IgD-negative memory B cell (primary cell): ENCODE results near the gene ESYT3. TPM values are rescaled to one million over a fixed set of nuclear protein-coding genes. Genes with fewer than 3 reads are reported as not detected.
A peak's percentile ranks its signal among the peaks of the same experiment; 100 is the strongest.
"Not testable (repeated sequence)": the region's sequence is repeated elsewhere in the genome, so short reads cannot be mapped to it uniquely, and the experiment has no call there.

Experiments
- H3K27ac Mint-ChIP-seq, 3 donors: one replicate each; pipeline ENCODE4 v1.8.0; 2020 to 2022; ENCODE audit warnings: mild to moderate bottlenecking in 3 of 3, mixed read lengths in 3 of 3, moderate library complexity in 1 of 3
- H3K27me3 Mint-ChIP-seq: one replicate; pipeline ENCODE4 v1.8.0; 2021; ENCODE audit warnings: mixed read lengths
- H3K36me3 Mint-ChIP-seq: one replicate; pipeline ENCODE4 v1.8.0; 2020; ENCODE audit warnings: mild to moderate bottlenecking, mixed read lengths
- H3K4me1 Mint-ChIP-seq, 3 donors: one replicate each; pipeline ENCODE4 v1.8.0; 2020 to 2022; ENCODE audit warnings: mixed read lengths in 3 of 3, mild to moderate bottlenecking in 1 of 3
- H3K4me3 Mint-ChIP-seq, 4 donors: one replicate each; pipeline ENCODE4 v1.8.0; 2020 to 2022; ENCODE audit warnings: mild to moderate bottlenecking in 4 of 4, mixed read lengths in 4 of 4, moderate library complexity in 3 of 4
- H3K9me3 Mint-ChIP-seq, 3 donors: one replicate each; pipeline ENCODE4 v1.8.0; 2020 to 2021; ENCODE audit warnings: mixed read lengths in 3 of 3, mild to moderate bottlenecking in 1 of 3
- polyA plus RNA-seq: library from polyadenylated mRNA; unstranded; fragments of 300-500 nt; fragmentation: Illumina TruSeq; gene quantifications from one replicate; pipeline ENCODE4 v1.2.3, GENCODE V29; 2021

ESYT3 gene
- polyA plus RNA-seq, 1 donor from 2014 or later, result 0.05 TPM

DNA sequence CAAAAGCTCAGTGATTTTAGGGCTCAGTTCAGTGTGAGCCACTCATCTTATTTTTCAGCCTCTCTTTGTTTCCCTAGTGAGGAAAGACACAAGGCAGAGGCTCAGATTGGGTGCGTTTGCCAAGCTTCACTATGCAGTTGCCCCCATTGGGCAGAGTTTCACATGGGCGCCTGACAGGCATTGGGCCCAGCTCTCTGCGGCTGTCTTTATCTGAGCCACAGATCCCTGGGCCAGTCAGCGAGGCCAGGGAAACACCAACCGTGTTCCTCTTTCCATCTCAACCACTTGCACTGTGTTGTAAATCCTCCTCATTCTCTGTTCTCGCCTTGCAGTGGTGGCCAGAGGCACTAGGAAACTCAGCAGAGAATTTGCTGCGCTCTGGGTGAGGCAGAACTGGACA lies 10.8 kb downstream of the ESYT3 start:
- no peaks in the 10 kb centered on the region for H3K36me3 Mint-ChIP-seq
- no peaks in the 10 kb centered on the region for H3K9me3 Mint-ChIP-seq
- H3K4me3 Mint-ChIP-seq, result no peak overlapping the region
- H3K4me1 Mint-ChIP-seq, result no peaks in the 10 kb centered on the region
- no peak overlapping the region for H3K27ac Mint-ChIP-seq
- peaks cover 8% of the 10 kb centered on the region for H3K27me3 Mint-ChIP-seq

DNA sequence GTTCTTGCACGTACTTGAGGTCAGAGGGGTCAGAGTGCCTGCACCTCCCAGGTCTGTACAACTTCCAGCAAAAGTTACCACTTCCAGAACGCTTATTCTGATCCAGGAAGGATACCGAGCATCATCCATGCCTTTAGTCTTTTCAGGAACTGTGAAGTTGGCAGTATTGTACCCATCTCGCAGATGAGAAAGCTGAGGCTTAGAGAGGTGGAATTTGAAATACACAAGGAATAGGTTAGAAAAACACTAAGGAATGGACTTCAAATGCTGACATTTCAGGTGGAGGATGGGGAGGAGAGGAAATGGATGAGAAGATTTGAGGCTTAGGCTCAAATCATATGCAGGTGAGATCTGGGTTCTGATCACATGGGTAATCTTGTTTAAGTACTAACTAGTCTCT lies 11.2 kb downstream of the ESYT3 start:
- Mint-ChIP-seq H3K36me3 (no peaks in the 10 kb centered on the region), H3K4me3 (no peak overlapping the region), H3K4me1 (no peaks in the 10 kb centered on the region), H3K27me3 (peaks cover 4% of the 10 kb centered on the region), H3K9me3 (no peaks in the 10 kb centered on the region), H3K27ac (no peak overlapping the region)

- H3K9me3 Mint-ChIP-seq, result no peaks in the 10 kb centered on the region
- H3K27me3 Mint-ChIP-seq, result peaks cover 4% of the 10 kb centered on the region
- peaks cover 1% of the 10 kb centered on the region for H3K36me3 Mint-ChIP-seq
- H3K27ac Mint-ChIP-seq, result no peak overlapping the region
- H3K4me3 Mint-ChIP-seq, result no peak overlapping the region
- no peaks in the 10 kb centered on the region for H3K4me1 Mint-ChIP-seq
Measured at GRCh38 chr3:138448631-138449030, 14.2 kb downstream of the ESYT3 start.

DNA sequence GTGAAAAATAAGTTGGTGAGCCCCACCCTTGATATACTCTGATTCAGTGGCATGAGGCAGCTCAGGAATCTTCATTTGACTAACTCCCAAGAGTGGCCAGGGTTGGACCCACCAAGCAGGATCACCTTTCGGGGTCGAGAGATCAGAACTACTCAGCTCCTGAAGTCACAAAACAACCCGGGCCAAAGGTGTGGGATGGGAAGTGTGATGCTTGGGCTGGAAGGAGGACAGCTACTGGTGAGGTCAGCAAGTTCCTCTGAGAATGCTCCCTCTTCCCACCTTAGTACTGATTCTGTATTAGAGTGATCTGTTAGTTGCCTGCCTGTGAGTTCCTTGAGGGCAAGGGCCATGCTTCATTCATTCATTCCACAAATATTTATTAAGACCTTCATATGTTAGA lies 15.1 kb downstream of the ESYT3 start:
- Mint-ChIP-seq H3K27ac (no peak overlapping the region), H3K4me1 (no peaks in the 10 kb centered on the region)

GRCh38 chr3:138450181-138450580 lies 15.8 kb downstream of the ESYT3 start:
- H3K27me3 Mint-ChIP-seq, result peaks cover 10% of the 10 kb centered on the region
- H3K9me3 Mint-ChIP-seq, result no peaks in the 10 kb centered on the region
- H3K27ac Mint-ChIP-seq, result no peak overlapping the region
- no peaks in the 10 kb centered on the region for H3K4me1 Mint-ChIP-seq
- H3K36me3 Mint-ChIP-seq, result peaks cover 1% of the 10 kb centered on the region
- H3K4me3 Mint-ChIP-seq, result no peak overlapping the region

More for the DNA sequence above, 15.1 kb downstream of the ESYT3 start:
- no peaks in the 10 kb centered on the region for H3K9me3 Mint-ChIP-seq
- peaks cover 1% of the 10 kb centered on the region for H3K36me3 Mint-ChIP-seq
- H3K27me3 Mint-ChIP-seq, result peaks cover 6% of the 10 kb centered on the region
- no peak overlapping the region for H3K4me3 Mint-ChIP-seq

DNA sequence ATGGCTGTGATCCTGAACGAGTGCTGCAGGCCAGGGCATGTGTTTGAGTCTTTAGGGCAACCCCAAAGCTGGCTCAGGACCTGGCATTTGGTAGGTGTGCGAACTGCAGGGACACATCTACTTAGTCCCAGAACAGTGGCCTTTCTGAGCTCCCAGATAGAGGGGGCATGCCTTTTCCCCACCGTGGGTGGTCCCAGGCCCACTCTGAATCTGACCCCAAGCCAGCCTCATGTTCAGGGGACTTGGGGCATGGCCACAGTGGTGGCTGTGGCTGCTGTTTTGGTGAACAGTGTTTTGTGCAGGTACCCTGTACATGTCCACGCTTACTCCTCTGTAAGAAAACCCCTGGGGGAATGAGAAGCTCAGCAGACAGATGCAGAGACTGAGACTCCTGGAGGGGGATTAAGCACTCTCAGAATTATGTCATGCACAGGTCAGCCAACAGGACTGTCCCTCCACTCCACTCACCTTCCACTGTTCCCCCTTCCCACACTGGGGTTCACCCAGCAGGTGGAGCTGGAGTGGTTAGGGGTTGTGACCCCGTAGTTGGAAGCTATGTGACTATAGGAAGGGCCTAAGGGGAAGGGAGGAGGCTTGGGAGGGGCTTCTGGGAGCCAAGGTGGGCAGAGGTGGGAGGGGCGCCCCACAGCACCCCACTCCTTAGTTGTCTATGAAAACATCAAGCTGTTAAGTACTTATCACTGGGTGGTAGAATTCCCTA lies 16.4 kb downstream of the ESYT3 start:
- Mint-ChIP-seq H3K4me1 (no peaks in the 10 kb centered on the region), H3K36me3 (peaks cover 1% of the 10 kb centered on the region), H3K9me3 (no peaks in the 10 kb centered on the region), H3K4me3 (no peak overlapping the region), H3K27ac (no peak overlapping the region), H3K27me3 (peaks cover 14% of the 10 kb centered on the region)

DNA sequence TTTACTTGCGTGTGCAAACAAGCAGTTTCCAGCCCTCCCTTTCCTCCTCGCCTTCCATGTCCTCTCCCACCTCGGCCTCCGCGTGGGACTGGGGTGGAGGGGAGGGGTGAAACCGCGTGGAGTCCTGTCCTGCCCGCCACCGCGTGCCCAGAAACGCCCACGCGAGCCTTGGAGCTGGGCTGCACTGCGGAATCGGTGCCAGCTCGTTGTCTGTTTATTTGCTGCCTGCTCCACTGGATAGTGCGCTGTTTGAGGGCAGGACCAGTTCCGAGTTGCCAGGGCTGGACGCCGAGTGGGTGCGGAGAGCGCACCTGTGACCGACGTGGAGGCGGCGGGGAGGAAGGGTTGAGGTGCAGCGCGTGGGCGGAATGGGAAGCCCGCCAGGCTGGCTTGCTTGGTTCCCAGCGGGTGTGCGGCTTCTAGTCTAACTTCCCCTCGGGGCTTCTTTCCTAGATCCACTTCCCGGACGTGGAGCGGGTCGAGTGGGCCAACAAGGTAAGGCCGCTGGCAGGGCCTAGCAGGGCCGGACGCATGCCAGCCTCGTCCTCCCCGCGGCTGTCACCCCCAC lies 17.3 kb downstream of the ESYT3 start:
- Mint-ChIP-seq H3K9me3 (no peaks in the 10 kb centered on the region), H3K27ac (no peak overlapping the region), H3K4me3 (no peak overlapping the region), H3K27me3 (peaks cover 15% of the 10 kb centered on the region), H3K36me3 (peaks cover 1% of the 10 kb centered on the region), H3K4me1 (peaks cover 0 to 2% (median 0%) of the 10 kb centered on the region in 3 donors)

DNA sequence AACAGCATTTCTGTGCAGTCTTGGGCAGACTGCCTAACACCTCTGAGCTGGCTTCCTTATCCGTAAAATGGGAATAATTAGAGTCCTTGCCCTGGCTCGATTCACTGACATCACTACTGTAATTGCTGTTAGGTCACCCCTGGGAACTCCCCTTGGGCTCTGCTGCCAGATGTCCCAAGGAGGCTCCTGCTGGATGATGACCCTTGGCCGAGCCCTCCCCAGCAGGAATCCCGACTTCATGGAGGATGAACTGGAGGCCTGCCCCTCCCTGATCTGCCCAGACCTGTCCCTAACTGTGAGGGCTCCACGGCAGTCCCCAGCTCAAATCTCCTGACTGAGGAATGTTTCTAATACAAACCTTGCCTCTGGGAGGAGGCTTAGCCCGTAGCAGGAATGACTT lies 18.0 kb downstream of the ESYT3 start:
- H3K27me3 Mint-ChIP-seq, result peaks cover 15% of the 10 kb centered on the region
- H3K9me3 Mint-ChIP-seq, result no peaks in the 10 kb centered on the region
- H3K36me3 Mint-ChIP-seq, result peaks cover 1% of the 10 kb centered on the region
- peaks cover 0 to 2% (median 0%) of the 10 kb centered on the region in 3 donors for H3K4me1 Mint-ChIP-seq
- H3K27ac Mint-ChIP-seq, result no peak overlapping the region
- H3K4me3 Mint-ChIP-seq, result no peak overlapping the region

- peaks cover 15% of the 10 kb centered on the region for H3K27me3 Mint-ChIP-seq
- not testable (repeated sequence) for H3K9me3 Mint-ChIP-seq, H3K4me1 Mint-ChIP-seq, H3K27ac Mint-ChIP-seq, H3K36me3 Mint-ChIP-seq, H3K4me3 Mint-ChIP-seq
Measured at GRCh38 chr3:138453940-138454339, 19.5 kb downstream of the ESYT3 start.

GRCh38 chr3:138455801-138456716 lies 21.6 kb downstream of the ESYT3 start:
- H3K4me1 Mint-ChIP-seq, result peaks cover 0 to 2% (median 0%) of the 10 kb centered on the region in 3 donors
- H3K27ac Mint-ChIP-seq, result no peak overlapping the region
- H3K9me3 Mint-ChIP-seq, result peaks cover 0 to 2% (median 0%) of the 10 kb centered on the region in 3 donors
- peaks cover 14% of the 10 kb centered on the region for H3K27me3 Mint-ChIP-seq
- H3K36me3 Mint-ChIP-seq, result peaks cover 3% of the 10 kb centered on the region
- peak overlapping the region in 1 of 4 donors; percentile 14 for H3K4me3 Mint-ChIP-seq

DNA sequence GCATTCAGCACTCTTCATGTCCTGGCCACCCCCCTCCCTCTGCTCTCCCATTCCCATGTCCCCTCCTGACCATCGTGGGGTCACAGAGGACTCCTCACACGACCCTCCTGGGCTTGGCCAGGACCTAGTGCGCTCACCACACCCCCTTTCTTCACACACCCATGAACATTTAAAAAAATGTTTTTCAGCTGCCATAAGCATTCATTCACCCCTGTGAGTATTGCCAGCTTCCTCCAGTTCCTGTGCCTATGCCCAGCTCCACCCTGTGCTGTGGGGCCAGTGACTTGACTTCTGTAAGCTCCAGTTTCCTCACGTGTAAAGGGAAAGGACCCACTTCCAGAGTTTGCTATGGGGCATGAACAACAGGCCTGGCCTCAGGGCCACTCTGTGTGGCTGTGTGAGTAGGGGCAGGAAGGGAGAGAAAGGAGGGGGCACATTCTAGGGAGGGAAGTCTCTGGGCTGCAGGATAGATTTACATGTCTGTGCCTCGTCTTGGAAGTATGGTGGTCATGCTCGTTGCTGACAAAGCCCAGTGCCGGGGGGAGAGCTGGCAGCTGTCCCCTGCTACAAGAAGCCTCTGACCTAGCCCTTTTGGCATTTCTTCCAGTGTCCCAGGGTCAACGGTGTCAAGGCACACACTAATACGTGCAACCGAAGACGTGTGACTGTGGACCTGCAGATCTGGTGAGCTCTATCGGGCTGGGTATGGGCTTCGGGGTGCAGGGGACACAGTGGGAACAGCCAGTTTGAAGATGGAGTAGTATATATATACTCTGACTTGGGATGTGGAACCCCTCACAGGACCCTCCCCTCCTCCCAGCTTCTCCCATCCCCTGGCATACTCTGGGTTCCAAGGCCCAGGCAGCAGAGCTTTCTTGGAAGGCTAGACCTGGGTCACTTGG lies 22.8 kb downstream of the ESYT3 start:
- Mint-ChIP-seq H3K36me3 (peaks cover 3% of the 10 kb centered on the region), H3K9me3 (peaks cover 0 to 2% (median 0%) of the 10 kb centered on the region in 3 donors), H3K4me3 (no peak overlapping the region), H3K27me3 (peaks cover 18% of the 10 kb centered on the region), H3K4me1 (peaks cover 0 to 2% (median 0%) of the 10 kb centered on the region in 3 donors), H3K27ac (no peak overlapping the region)

- peaks cover 22% of the 10 kb centered on the region for H3K27me3 Mint-ChIP-seq
- H3K9me3 Mint-ChIP-seq, result peaks cover 0 to 4% (median 0%) of the 10 kb centered on the region in 3 donors
- H3K4me1 Mint-ChIP-seq, result peaks cover 0 to 2% (median 0%) of the 10 kb centered on the region in 3 donors
- H3K4me3 Mint-ChIP-seq, result no peak overlapping the region
- peaks cover 3% of the 10 kb centered on the region for H3K36me3 Mint-ChIP-seq
- no peak overlapping the region for H3K27ac Mint-ChIP-seq
Measured at GRCh38 chr3:138457863-138458735, 23.7 kb downstream of the ESYT3 start.

DNA sequence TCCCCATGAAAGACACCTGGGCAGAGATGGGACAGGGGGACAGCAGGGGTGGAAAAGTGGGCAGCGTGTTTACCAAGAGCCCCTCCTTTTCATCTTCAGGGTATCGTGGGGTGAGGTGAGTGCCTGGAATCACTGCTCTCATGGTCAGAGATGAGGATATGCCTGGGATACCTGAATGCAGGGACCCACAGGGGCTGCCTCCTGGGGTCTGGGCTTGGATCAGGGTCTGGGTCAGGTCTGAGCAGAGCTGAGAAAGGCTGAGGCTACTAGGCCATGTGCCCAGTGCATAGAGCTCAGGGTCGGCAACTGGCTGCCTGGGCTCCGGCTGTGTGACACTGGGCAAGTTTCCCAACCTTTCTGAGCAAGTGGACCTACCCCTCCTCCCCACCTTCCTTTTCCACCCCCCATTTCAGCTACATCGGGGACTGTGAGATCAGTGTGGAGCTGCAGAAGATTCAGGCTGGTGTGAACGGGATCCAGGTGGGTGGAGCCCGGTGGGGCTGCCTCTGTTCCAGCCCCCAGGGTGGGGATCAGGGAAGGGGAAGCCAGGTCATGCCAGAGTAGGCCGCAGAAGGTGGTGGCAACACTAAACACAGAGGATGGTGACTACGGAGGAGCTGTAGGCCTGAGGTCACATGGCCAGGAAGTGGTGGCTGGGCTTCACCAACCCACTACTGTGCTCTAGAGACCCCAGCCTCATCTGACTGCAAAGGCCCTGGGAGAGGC lies 24.5 kb downstream of the ESYT3 start:
- Mint-ChIP-seq H3K4me1 (peaks cover 0 to 2% (median 0%) of the 10 kb centered on the region in 3 donors), H3K27me3 (peaks cover 23% of the 10 kb centered on the region), H3K27ac (no peak overlapping the region), H3K4me3 (no peak overlapping the region), H3K9me3 (peaks cover 0 to 4% (median 0%) of the 10 kb centered on the region in 3 donors), H3K36me3 (peaks cover 2% of the 10 kb centered on the region)
